GM19238 (cell line): ENCODE data around the gene CLRN2.

Experiments
- DNase-seq: peaks from one replicate; pipeline ENCODE4 v3.0.0; 2011; ENCODE audit warnings: low spot score; ENCODE audit not compliant: insufficient read length

CLRN2 gene

GRCh38 chr4:17514865-17515264, at the start of gene CLRN2:
Gene CLRN2, plus strand, starts transcription at chr4:17515165. Its CDS starts 102 bp downstream, at chr4:17515267.
- DNase-seq = no peak

- no peak for DNase-seq
These were observed 46.2 kb upstream of the CLRN2 start for GRCh38 chr4:17468619-17469221.

- DNase-seq = no peak
These were observed 44.9 kb upstream of the CLRN2 start for GRCh38 chr4:17469931-17470674.

GRCh38 chr4:17475481-17475880, 39.5 kb upstream of the CLRN2 start:
- DNase-seq = no peak

- DNase-seq = no peak
These were observed 38.1 kb upstream of the CLRN2 start for GRCh38 chr4:17476853-17477252.

GRCh38 chr4:17477774-17478472, 37.0 kb upstream of the CLRN2 start:
- DNase-seq = no peak

GRCh38 chr4:17480210-17480927, 34.6 kb upstream of the CLRN2 start:
- DNase-seq = no peak

GRCh38 chr4:17480955-17481354, 34.0 kb upstream of the CLRN2 start:
- no peak for DNase-seq

- no peak for DNase-seq
These were observed 32.2 kb upstream of the CLRN2 start for GRCh38 chr4:17482716-17483115.

- DNase-seq = no peak
These were observed 25.8 kb upstream of the CLRN2 start for GRCh38 chr4:17489123-17489522.

- DNase-seq = no peak
These were observed 25.2 kb upstream of the CLRN2 start for GRCh38 chr4:17489721-17490120.

- no peak for DNase-seq
These were observed 24.3 kb upstream of the CLRN2 start for GRCh38 chr4:17490575-17491059.

GRCh38 chr4:17491196-17491595, 23.8 kb upstream of the CLRN2 start:
- no peak for DNase-seq

GRCh38 chr4:17492058-17492741, 22.8 kb upstream of the CLRN2 start:
- no peak for DNase-seq

- no peak for DNase-seq
These were observed 22.1 kb upstream of the CLRN2 start for GRCh38 chr4:17492876-17493275.

- DNase-seq = no peak
These were observed 21.3 kb upstream of the CLRN2 start for GRCh38 chr4:17493619-17494018.

- DNase-seq = no peak
These were observed 20.4 kb upstream of the CLRN2 start for GRCh38 chr4:17494258-17495190.

GRCh38 chr4:17497890-17498523, 17.0 kb upstream of the CLRN2 start:
- DNase-seq = no peak

GRCh38 chr4:17500574-17500973, 14.4 kb upstream of the CLRN2 start:
- no peak for DNase-seq

GRCh38 chr4:17502756-17503155, 12.2 kb upstream of the CLRN2 start:
- DNase-seq = no peak
